ENCODE data around the gene SCRN2.

Gene SCRN2

DNA sequence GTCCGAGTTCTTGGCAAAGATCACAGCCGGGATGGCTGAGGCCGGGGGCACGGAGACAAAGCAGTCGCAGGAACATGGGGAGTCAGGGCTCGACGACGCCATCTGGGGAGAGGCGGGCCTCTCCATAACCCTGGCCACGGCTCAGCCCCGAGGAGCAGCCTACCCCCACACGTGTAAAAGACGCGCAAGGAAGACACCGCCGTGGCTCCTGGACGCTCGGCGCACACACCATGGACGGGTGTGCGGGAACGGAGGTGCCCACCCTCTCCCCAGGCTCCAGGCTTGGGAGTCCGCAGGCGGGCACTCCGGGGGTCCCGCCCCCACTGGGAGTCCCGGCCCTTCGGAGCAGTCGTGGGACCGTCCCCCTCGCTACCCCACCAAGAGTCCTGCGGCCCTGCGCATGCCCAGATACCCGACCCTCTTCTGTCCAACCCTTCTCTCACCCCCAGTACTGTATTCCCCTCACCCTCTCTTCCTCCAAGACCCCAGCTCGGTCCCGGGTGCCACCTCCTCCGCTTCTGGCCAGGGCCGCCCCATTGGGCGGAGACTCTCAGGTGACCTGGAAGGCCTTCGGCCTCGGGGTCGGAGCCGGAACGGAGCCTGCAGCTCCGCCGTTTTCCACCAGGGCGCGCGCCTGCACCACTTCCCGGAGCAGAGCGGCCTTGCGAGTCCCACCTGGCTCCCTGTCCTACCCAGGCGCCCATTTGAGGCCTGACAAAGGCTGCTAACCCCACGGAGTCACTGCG is at the start of gene SCRN2:
TSS of gene SCRN2 (minus strand) at position 532 of the 746 bp plus-strand sequence. CDS start at position 102, 430 bp downstream.
- peak within 1 kb of the TSS; percentile 89 for H3K4me3 Mint-ChIP-seq
- peaks cover 26% of the 10 kb centered on the region for H3K36me3 Mint-ChIP-seq (ENCODE audit: low read depth)
- H3K27ac Mint-ChIP-seq: peak within 1 kb of the TSS; percentile 93
- no peaks in the 10 kb centered on the region for H3K9me3 Mint-ChIP-seq
- peaks cover 24% of the 10 kb centered on the region for H3K27me3 Mint-ChIP-seq
- H3K4me1 Mint-ChIP-seq (ENCODE audit: low read depth): peaks cover 31% of the 10 kb centered on the region
- DNase-seq: peak; percentile 97

- no peaks in the 10 kb centered on the region for H3K27me3 Mint-ChIP-seq
- H3K4me3 Mint-ChIP-seq: no peak overlapping the region
- H3K27ac Mint-ChIP-seq: no peak overlapping the region
- no peaks in the 10 kb centered on the region for H3K9me3 Mint-ChIP-seq
- peak; percentile 94 for DNase-seq
- peaks cover 24% of the 10 kb centered on the region for H3K4me1 Mint-ChIP-seq (ENCODE audit: low read depth)
- no peaks in the 10 kb centered on the region for H3K36me3 Mint-ChIP-seq (ENCODE audit: low read depth)
Observed at GRCh38 chr17:47889734-47890529, 48.9 kb upstream of the SCRN2 start.

DNA sequence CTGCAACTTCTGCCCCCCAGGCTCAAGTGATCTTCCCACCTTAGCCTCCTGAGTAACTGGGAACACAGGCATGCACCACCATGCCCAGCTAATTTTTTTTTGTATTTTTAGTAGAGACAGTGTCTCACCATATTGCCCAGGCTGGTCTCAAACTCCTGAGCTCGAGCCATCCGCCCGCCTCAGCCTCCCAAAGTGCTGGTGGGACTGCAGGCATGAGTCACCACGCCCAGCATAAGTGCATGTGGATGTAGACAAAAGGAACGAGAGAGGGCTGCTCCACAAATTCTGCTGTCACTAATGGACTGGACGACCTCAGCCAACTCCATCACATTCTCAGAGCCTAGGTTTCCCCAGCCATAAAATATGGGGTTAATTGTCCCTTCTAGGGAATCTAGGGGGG is 47.2 kb upstream of the SCRN2 start:
- Mint-ChIP-seq H3K4me3 (no peak overlapping the region), H3K4me1 (ENCODE audit: low read depth) (peaks cover 27% of the 10 kb centered on the region), H3K36me3 (ENCODE audit: low read depth) (no peaks in the 10 kb centered on the region), H3K9me3 (no peaks in the 10 kb centered on the region), H3K27ac (no peak overlapping the region), H3K27me3 (no peaks in the 10 kb centered on the region)
- no peak for DNase-seq

GRCh38 chr17:47884905-47885730 is 44.0 kb upstream of the SCRN2 start:
- Mint-ChIP-seq H3K27me3 (no peaks in the 10 kb centered on the region), H3K36me3 (ENCODE audit: low read depth) (no peaks in the 10 kb centered on the region), H3K4me1 (ENCODE audit: low read depth) (peaks cover 33% of the 10 kb centered on the region), H3K4me3 (no peak overlapping the region), H3K27ac (no peak overlapping the region), H3K9me3 (no peaks in the 10 kb centered on the region)
- DNase-seq: no peak

GRCh38 chr17:47884427-47884740 is 43.3 kb upstream of the SCRN2 start:
- no peak overlapping the region for H3K27ac Mint-ChIP-seq
- H3K4me1 Mint-ChIP-seq (ENCODE audit: low read depth): peaks cover 31% of the 10 kb centered on the region
- no peak overlapping the region for H3K4me3 Mint-ChIP-seq
- no peaks in the 10 kb centered on the region for H3K36me3 Mint-ChIP-seq (ENCODE audit: low read depth)
- DNase-seq: no peak
- H3K9me3 Mint-ChIP-seq: no peaks in the 10 kb centered on the region
- no peaks in the 10 kb centered on the region for H3K27me3 Mint-ChIP-seq

- H3K4me3 Mint-ChIP-seq: no peak overlapping the region
- no peaks in the 10 kb centered on the region for H3K27me3 Mint-ChIP-seq
- H3K27ac Mint-ChIP-seq: no peak overlapping the region
- DNase-seq: no peak
- H3K36me3 Mint-ChIP-seq (ENCODE audit: low read depth): no peaks in the 10 kb centered on the region
- no peaks in the 10 kb centered on the region for H3K9me3 Mint-ChIP-seq
- peaks cover 35% of the 10 kb centered on the region for H3K4me1 Mint-ChIP-seq (ENCODE audit: low read depth)
Observed at GRCh38 chr17:47883589-47884426, 42.7 kb upstream of the SCRN2 start.

DNA sequence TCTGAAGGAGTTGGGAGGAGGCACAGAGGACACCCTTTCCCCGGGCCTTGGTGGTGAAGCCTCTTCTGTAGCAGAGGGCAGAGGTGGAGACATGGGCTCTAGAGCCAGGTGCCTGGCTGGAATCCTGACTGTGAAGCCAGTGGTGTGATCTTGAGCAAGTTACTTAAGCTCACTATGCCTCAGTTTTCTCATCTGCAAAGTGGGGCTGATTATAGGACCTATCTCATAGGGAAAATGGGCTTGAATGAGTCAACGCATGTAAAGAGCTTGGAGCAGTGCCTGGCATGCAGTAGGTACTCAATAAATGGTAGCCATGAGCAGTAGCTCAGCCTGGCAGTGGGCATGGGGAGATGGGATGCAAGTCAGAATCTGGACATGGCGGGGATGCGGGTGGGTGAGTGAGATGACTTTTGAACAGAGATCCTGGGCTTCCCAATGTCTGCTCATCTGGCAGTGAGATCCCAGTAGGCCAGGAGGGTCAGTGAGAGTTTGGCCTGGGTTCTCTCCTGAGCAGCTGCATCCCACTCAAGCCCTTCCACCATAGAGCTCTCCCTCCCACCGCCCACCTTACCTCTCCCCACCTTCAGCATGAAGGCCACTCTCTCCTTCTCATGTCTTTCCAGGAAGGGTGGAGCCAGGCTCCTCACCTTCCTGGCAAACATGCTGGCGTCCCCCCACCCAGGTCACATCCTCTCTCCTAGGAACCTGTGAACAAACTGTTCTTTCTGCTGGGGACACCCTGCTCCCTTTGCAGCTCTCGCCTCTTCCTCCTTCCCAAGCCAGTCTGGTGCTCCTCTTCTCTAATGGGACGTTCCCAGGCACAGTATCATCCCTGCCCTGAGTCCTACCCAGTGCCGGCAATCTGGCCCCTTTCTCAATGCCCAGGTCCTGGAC is 41.9 kb upstream of the SCRN2 start:
- no peak for DNase-seq
- no peak overlapping the region for H3K4me3 Mint-ChIP-seq
- H3K27ac Mint-ChIP-seq: no peak overlapping the region
- no peaks in the 10 kb centered on the region for H3K9me3 Mint-ChIP-seq
- peaks cover 4% of the 10 kb centered on the region for H3K27me3 Mint-ChIP-seq
- H3K4me1 Mint-ChIP-seq (ENCODE audit: low read depth): peaks cover 35% of the 10 kb centered on the region
- no peaks in the 10 kb centered on the region for H3K36me3 Mint-ChIP-seq (ENCODE audit: low read depth)

- H3K27me3 Mint-ChIP-seq: peaks cover 10% of the 10 kb centered on the region
- H3K27ac Mint-ChIP-seq: no peak overlapping the region
- DNase-seq: no peak
- no peaks in the 10 kb centered on the region for H3K36me3 Mint-ChIP-seq (ENCODE audit: low read depth)
- H3K4me3 Mint-ChIP-seq: no peak overlapping the region
- H3K9me3 Mint-ChIP-seq: no peaks in the 10 kb centered on the region
- peaks cover 35% of the 10 kb centered on the region for H3K4me1 Mint-ChIP-seq (ENCODE audit: low read depth)
Observed at GRCh38 chr17:47882247-47882646, 41.2 kb upstream of the SCRN2 start.

- Mint-ChIP-seq H3K9me3 (no peaks in the 10 kb centered on the region), H3K4me3 (no peak overlapping the region), H3K4me1 (ENCODE audit: low read depth) (peaks cover 26% of the 10 kb centered on the region), H3K36me3 (ENCODE audit: low read depth) (no peaks in the 10 kb centered on the region), H3K27me3 (peaks cover 18% of the 10 kb centered on the region), H3K27ac (no peak overlapping the region)
- DNase-seq: no peak
Observed at GRCh38 chr17:47879776-47880454, 38.8 kb upstream of the SCRN2 start.

DNA sequence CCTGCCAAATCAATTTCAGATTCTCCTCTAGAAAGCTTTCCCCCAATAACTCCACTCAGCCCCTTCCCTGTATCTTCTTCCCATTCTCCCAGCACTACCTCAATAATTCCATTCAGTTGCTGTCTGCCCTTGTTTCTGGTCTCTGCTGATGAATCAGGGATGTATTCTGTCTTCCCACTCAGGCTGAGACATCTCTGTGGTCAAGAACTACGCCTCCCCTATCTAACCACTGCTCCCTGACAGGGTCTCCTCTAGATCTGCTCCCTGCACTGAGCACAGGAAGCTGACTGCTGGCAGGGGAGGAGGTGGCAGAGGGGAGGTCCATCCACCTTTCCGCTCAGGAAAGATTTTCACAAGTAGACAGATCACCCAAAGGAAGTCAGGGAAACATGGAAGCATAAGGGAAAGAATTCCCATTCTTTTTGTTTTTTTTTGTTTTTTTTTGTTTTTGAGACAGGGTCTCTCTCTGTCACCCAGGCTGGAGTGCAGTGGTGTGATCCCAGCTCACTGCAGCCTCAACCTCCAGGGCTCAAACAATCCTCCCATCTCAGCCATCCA is 38.0 kb upstream of the SCRN2 start:
- Mint-ChIP-seq H3K4me1 (ENCODE audit: low read depth) (peaks cover 18% of the 10 kb centered on the region), H3K4me3 (no peak overlapping the region), H3K36me3 (ENCODE audit: low read depth) (no peaks in the 10 kb centered on the region), H3K9me3 (no peaks in the 10 kb centered on the region), H3K27me3 (peaks cover 24% of the 10 kb centered on the region), H3K27ac (no peak overlapping the region)
- DNase-seq: no peak

DNA sequence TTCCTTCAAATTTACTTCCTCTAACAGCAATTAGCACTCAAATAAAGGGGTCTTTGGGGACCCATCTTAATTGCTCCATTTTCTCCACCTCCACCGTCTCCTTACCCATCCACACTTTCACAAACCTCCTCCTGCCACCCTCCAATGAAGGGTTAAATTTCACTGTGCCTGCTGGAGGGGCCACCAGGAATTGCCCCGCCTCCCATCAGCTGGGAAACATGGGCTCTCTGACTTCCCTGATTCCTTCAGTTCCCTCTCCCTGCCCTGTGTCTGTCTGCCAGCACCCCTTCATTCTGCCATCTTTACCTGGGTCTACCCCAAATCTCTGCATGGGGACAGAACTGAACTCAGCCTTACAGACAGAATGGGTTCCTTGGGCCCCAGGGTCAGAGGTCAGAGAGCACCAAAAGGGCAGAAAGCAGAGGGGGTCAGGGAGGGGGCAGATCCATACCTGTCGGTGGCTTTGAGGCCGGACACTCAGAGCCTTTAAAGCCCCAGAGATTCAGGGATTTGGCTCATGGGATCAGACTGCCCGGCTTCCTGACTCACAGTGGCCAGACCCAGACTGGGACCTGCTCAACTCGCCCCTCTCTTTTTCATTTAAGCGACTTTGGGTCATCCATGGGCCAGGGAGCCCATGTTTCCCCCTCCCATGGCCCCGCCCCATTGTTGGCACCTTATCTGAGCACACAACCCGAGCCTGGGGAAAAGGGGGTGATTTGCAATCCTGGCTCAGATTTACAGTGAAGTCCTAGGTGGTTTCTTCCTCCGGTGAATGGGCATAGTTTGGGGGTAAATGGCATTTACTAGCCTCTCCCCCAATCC is 37.3 kb upstream of the SCRN2 start:
- no peaks in the 10 kb centered on the region for H3K9me3 Mint-ChIP-seq
- H3K4me1 Mint-ChIP-seq (ENCODE audit: low read depth): peaks cover 11% of the 10 kb centered on the region
- no peak for DNase-seq
- no peaks in the 10 kb centered on the region for H3K36me3 Mint-ChIP-seq (ENCODE audit: low read depth)
- H3K27me3 Mint-ChIP-seq: peaks cover 26% of the 10 kb centered on the region
- H3K4me3 Mint-ChIP-seq: no peak overlapping the region
- no peak overlapping the region for H3K27ac Mint-ChIP-seq

GRCh38 chr17:47877368-47878034 is 36.4 kb upstream of the SCRN2 start:
- no peaks in the 10 kb centered on the region for H3K9me3 Mint-ChIP-seq
- peaks cover 32% of the 10 kb centered on the region for H3K27me3 Mint-ChIP-seq
- H3K4me3 Mint-ChIP-seq: no peak overlapping the region
- peaks cover 4% of the 10 kb centered on the region for H3K4me1 Mint-ChIP-seq (ENCODE audit: low read depth)
- no peak overlapping the region for H3K27ac Mint-ChIP-seq
- H3K36me3 Mint-ChIP-seq (ENCODE audit: low read depth): no peaks in the 10 kb centered on the region
- no peak for DNase-seq
